GM21528 (cell line): ENCODE results near the gene SIPA1.

Experiments used
- ATAC-seq: cut with Tn5 transposase; IDR thresholded peaks from one replicate; pipeline ENCODE4 v1.9.1; 2021; ENCODE audit warnings: mild to moderate bottlenecking, moderate library complexity; ENCODE audit not compliant: unreplicated experiment, low FRiP score

The SIPA1 gene, protein sequence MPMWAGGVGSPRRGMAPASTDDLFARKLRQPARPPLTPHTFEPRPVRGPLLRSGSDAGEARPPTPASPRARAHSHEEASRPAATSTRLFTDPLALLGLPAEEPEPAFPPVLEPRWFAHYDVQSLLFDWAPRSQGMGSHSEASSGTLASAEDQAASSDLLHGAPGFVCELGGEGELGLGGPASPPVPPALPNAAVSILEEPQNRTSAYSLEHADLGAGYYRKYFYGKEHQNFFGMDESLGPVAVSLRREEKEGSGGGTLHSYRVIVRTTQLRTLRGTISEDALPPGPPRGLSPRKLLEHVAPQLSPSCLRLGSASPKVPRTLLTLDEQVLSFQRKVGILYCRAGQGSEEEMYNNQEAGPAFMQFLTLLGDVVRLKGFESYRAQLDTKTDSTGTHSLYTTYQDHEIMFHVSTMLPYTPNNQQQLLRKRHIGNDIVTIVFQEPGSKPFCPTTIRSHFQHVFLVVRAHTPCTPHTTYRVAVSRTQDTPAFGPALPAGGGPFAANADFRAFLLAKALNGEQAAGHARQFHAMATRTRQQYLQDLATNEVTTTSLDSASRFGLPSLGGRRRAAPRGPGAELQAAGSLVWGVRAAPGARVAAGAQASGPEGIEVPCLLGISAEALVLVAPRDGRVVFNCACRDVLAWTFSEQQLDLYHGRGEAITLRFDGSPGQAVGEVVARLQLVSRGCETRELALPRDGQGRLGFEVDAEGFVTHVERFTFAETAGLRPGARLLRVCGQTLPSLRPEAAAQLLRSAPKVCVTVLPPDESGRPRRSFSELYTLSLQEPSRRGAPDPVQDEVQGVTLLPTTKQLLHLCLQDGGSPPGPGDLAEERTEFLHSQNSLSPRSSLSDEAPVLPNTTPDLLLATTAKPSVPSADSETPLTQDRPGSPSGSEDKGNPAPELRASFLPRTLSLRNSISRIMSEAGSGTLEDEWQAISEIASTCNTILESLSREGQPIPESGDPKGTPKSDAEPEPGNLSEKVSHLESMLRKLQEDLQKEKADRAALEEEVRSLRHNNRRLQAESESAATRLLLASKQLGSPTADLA

GRCh38 chr11:65637794-65638419 lies at the start of gene SIPA1:
TSS of gene SIPA1 (plus strand) at chr11:65638101. CDS start at chr11:65640922, 2,821 bp downstream.
- ATAC-seq = peak; percentile 39

- peak; percentile 72 for ATAC-seq
Observed at GRCh38 chr11:65588199-65589054, 49.5 kb upstream of the SIPA1 start.

DNA sequence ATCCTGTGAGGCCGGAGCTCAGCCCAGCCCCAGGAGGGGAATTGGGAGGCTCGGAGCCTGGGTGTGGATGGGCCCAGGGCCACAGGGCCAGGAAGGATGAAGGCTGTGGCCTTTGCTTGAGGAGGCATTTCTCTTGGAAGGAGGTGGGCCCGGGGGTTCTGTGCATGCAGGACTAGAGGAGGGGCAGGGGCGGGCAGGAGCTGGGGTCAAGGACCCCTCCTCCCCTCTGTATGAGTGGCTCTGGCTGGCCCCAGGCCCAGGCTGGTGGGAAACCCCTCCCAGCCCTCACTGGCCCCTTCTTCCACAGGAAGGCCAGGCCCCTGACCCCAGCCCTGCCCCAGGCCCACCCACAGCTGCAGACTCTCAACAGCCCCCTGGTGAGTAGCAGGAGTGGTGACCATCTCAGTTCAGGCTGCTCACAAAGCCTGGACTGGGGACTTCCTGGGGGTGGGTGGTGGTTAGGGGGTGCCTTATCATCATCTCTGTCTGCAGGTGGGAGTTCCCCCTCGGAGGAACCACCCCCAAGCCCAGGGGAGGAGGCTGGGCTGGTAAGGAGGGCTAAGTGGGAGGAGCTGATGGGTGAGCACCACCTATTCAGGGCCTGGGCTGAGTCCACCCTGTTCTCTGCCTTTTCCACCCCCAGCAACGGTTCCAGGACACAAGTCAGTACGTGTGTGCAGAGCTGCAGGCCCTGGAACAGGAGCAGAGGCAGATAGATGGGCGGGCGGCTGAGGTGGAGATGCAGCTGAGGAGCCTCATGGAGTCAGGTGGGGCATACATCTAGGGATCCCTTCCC lies 48.3 kb upstream of the SIPA1 start:
- ATAC-seq = no peak

DNA sequence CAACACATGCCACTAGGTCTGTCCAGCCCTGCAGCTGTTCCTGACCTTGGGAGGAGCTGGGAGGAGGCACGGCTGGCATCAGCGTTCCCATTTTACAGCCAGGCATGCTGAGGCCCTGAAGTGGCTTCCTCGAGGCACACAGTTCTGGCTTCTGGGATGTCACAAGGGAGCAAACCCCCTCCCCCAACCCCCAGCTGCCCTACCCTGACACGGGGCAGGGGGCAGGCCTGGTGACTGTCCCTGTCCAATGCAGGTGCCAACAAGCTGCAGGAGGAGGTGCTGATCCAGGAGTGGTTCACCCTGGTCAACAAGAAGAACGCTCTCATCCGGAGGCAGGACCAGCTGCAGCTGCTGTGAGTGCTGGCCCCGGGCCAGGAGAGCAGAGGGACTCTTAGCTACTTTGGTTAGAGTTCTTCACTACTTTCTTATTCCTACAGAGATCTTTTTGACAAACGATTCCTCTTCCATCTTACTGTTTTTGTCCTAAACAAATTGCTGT lies 47.6 kb upstream of the SIPA1 start:
- ATAC-seq = no peak

- ATAC-seq = no peak
Observed at GRCh38 chr11:65591939-65592857, 45.7 kb upstream of the SIPA1 start.

DNA sequence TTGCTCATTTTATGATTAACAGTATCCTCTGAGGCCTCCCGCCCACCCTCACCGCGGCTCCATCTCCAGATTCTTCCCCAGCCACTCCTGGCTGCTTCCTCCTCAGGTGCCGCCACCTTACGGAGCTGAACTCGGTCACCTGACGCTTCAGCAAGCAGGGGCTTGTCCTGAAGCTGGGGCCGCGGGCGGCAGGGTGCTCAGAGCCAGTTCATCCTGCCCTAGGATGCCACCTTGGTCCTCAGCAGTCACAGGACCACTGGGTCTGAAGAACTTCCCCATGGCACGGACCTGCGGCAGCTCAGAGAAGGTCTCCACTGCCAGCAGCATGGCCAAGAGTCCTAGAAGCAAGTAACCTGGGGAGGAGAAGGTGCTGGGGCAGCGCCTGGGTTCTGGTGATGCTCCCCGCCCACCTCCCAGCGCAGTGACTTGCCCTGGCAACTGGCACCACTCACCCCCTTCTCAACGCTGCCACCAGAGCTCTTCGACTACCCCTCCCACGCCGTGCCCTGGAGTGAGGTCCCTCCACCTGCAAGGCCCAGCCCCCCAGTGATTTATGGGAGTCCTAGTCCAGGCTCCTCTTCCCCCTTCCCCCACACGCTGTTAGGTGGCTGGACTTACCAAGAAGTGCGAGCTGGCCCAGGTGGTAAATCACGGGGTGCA lies 44.9 kb upstream of the SIPA1 start:
- no peak for ATAC-seq

DNA sequence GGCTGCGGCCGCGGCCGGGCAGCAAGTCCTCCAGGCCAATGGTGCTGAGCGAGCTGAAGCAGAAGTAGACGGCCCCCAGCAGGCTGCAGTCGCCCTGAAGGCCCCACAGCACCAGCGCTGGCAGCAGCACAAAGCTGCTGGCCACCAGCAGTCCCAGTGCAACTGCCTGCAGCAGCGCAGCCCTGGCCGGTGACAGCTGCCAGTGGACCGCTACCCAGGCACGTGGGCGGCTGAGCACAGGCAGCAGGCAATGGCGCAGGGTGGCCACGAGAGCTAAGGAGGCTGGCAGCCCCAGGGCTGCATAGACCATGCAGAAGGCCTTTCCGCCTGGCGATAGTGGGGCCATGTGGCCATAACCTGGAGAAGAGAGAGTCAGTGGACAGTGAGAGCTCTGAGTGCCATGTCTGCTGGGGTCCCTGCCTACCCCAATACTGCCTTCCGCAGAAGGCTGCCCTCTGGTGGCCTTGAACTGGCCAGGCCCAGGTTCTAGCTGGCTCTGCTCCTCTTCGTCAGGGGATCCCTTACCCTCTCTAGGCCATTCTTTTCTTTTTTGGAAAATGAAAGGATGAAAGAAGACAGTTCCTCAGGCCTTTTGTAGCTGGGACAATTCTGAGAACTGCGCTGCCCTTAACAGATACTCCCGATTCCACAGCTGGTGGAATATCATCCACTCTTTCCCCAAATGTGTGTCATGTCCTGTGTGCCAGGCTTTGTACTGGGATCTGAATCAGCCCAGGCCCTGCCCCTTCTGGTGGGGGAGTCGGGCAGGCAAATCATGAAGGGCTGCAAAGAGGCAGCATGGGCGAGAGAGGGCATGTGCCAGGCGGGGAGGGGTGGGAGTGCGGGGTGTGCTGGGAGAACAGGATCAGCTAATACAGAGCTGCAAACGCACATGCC lies 44.1 kb upstream of the SIPA1 start:
- ATAC-seq = no peak

DNA sequence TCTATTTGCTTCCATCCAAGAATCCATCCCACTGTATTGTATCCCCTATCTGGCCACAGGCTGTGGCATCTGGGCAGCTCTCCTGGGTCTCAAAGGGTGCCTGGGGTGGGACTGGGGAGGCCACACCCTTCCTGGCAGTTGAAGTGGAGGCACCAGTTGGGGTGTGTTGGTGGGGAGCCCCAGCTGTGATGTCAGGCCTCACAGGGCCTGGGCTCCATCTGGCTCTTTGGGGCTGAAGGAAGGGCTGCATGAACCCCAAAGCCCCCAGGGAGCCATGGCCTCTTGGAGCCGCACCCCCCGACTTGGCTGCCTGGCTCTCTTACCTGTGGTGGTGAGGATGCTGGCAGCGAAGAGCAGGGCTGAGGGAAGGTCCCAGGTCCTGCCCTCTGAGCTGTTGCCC lies 42.8 kb upstream of the SIPA1 start:
- no peak for ATAC-seq

DNA sequence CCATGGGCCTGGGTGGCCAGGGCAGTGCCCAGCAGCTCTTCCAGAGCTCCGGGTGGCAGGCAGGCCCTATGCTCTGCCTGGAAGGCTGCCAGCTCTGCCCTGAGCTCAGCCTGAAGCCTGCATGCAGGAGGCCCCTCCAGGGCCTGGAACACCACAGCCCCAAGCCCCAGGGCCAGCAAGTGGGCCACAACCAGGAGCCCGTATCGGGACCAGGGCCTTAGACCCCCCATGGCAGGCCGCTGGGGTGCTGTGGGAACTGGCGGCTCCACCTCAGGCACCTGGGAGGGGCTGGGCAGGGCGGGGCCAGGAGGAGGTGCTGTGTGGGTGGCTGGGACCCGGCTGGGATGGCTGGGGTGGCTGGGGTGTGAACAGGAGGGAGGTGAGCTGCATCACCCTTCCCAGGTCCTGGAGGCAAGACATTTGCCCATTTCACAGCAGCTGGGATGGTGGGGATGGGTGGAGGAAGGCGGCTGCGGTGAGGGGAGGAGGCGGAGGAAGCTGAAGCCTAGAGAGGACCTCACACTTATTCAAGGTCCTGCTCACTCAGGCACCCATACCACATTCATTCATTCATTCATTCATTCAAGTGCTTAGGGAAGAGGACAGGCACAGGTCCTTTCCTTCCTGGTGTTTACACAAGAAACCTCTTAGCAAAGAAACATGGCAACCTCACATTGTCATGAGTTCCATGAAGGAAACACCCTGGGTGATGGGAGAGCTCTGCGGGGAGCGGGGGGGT lies 42.2 kb upstream of the SIPA1 start, which contains the start of gene KCNK7:
Gene KCNK7 (minus strand): TSS at position 258 of the 739 bp plus-strand sequence. CDS start 28 bp downstream, at position 230.
- no peak for ATAC-seq

DNA sequence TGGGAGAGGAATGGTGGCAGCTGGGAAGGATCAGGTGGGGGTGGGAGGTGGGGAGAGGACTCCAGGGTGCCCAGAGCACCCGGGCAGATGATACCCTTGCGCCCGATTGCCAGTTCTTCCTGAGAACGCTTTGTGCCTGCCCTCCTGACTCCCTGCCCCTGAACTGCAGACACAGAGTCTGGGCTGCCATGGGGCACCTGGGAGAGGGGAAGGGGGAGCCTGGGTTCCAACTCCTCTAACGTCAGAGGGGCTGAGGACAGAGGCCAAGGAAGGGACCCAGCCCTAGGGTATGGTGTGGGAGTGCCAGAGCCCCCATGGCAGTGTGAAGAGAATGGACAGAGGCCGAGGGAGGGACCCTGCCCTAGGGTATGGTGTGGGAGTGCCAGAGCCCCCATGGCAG lies 41.4 kb upstream of the SIPA1 start:
- ATAC-seq = no peak

- no peak for ATAC-seq
Observed at GRCh38 chr11:65598258-65598699, 39.6 kb upstream of the SIPA1 start.

DNA sequence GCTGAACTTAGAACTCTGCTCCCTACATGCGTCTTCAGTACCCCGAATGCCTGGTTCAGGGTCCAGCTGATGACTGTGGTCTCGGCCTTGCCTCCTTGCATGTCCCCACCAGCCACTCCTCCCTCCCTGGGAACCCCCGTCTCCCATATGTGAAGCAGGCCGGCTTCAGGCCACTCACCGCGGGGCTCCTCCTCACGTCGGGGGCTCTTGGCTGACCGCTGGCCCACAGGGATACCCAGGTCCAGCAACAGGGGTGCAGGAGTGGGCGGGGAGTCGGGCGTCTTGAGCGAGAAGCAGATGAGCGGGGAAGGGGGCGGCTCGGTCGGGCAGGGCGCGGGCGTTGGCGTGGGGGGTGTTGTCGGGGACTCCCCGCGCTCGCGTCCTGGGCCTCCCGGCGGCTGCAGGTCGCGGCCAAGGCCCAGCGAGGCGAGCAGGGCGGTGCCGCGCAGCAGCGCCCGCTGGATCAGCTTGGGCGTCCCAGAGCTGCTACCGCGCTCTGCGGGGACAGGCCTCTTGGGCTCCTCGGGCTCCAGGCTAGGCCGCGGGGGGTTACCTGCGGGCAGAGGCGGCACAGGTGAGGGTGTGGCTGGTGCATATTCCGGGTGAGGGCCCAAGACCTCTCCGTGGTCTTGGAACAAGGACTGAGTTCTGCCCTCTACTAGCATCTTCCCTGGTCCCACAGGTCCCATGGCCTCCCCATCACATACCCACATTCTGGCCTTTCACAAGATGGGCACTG lies 38.5 kb upstream of the SIPA1 start:
- ATAC-seq = no peak

DNA sequence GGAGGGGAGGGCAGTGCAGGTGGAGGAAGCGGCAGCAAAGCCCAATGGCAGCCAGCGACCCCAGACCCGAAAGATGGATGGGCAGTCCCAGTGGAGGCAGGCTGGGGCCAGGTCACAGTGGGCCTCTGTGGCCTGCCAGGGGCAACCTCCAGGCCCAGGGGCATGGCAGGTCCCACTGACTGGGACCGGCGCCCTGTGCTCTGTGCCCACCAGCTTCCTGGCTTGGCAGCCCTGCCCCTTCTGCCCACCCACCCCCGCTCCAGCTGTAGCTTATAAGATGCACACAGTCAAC lies 38.0 kb upstream of the SIPA1 start:
- no peak for ATAC-seq

GRCh38 chr11:65604258-65604657 lies 33.6 kb upstream of the SIPA1 start:
- no peak for ATAC-seq
